Measurements from ENCODE around the gene BIRC3.

BIRC3 gene

DNA sequence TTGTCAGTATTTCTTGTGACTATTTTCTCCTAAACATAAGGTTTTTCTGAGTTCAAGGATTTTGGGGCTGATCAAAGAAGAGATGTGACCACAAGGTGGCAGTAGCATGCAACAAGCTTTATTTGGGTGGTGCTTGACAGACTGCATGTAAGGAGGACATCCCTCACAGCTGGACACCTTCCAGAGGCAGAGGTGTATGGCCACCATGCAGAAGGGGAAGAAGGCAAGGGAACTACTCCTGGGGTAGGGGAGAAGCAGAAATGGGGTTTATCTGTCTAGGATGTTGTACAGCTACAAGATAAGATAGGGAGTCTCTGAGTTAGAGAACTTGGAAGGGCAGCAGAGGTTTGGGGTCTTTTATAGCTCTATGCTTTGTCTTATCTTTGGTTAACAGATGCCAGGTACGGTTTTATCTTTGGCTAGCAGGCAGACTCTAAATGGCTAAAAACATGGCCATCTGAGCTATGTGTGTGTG lies 24.6 kb downstream of the BIRC3 start:
- peaks cover 0 to 13% of the 10 kb centered on the region in 2 donors for H3K36me3 ChIP-seq (ENCODE audit: control insufficient read depth in 1 of 2, insufficient read depth in 2 of 2, low read length in 2 of 2)
- no peaks in the 10 kb centered on the region for H3K9me3 ChIP-seq (ENCODE audit: control insufficient read depth in 1 of 2, low read length in 2 of 2)
- no peaks in the 10 kb centered on the region for H3K27me3 ChIP-seq (ENCODE audit: control insufficient read depth in 1 of 2, insufficient read depth in 2 of 2, low read length in 2 of 2)
- H3K27ac ChIP-seq (ENCODE audit: low read depth, low read length), result no peak overlapping the region
- peaks cover 0 to 15% of the 10 kb centered on the region in 2 donors for H3K4me1 ChIP-seq (ENCODE audit: control insufficient read depth in 1 of 2, insufficient read depth in 2 of 2, low read length in 2 of 2)
- no peak overlapping the region for H3K4me3 ChIP-seq (ENCODE audit: low read depth in 1 of 2, low read length in 2 of 2)
- H3K9ac ChIP-seq (ENCODE audit: low read depth in 1 of 2, low read length in 2 of 2), result no peak overlapping the region

DNA sequence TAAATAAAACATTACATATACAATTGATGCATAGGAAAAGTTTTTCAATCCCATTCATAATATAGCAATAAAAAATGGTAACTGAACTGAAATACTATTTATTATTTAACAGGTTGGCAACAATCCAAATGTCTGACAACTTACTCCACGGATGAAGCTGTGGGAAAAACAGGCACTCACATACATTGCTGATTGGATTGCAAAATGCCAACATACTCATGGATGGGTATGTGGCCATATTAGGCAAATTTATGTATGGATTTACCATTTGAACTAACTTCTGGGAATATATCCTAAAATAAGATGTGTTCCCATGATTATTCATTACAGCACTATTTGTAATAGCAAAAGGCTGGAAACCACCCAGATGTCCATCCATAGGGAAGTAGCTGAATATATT lies 26.5 kb downstream of the BIRC3 start:
- Histone ChIP-seq H3K9ac (ENCODE audit: low read depth in 1 of 2, low read length in 2 of 2) (no peak overlapping the region), H3K4me1 (ENCODE audit: control insufficient read depth in 1 of 2, insufficient read depth in 2 of 2, low read length in 2 of 2) (peaks cover 0 to 15% of the 10 kb centered on the region in 2 donors), H3K27me3 (ENCODE audit: control insufficient read depth in 1 of 2, insufficient read depth in 2 of 2, low read length in 2 of 2) (no peaks in the 10 kb centered on the region), H3K27ac (ENCODE audit: low read depth, low read length) (no peak overlapping the region), H3K9me3 (ENCODE audit: control insufficient read depth in 1 of 2, low read length in 2 of 2) (no peaks in the 10 kb centered on the region), H3K36me3 (ENCODE audit: control insufficient read depth in 1 of 2, insufficient read depth in 2 of 2, low read length in 2 of 2) (no peaks in the 10 kb centered on the region), H3K4me3 (ENCODE audit: low read depth in 1 of 2, low read length in 2 of 2) (no peak overlapping the region)

DNA sequence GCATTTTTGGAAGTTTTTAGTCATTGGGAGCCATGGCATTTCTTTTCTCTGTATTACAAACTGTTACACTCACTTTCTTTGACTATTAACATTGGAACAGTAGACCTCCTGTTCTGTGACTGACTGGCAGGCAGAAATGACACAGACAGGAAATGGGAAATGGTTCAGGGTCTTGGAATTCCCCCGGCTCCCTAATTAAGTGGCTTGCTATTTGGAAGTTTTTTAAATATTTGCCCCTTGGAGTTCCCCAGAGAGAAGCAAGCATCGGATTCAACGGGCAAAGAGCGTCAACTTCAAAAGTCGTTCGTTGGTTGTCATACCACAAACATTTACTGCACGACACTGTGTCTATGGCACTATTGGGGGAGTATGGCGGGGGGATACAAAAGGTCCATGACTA lies 28.6 kb downstream of the BIRC3 start:
- Histone ChIP-seq H3K27me3 (ENCODE audit: control insufficient read depth in 1 of 2, insufficient read depth in 2 of 2, low read length in 2 of 2) (no peaks in the 10 kb centered on the region), H3K4me3 (ENCODE audit: low read depth in 1 of 2, low read length in 2 of 2) (peak overlapping the region; percentile 92 to 95), H3K36me3 (ENCODE audit: control insufficient read depth in 1 of 2, insufficient read depth in 2 of 2, low read length in 2 of 2) (peaks cover 5 to 6% of the 10 kb centered on the region in 2 donors), H3K9ac (ENCODE audit: low read depth in 1 of 2, low read length in 2 of 2) (peak overlapping the region in 1 of 2 donors; percentile 95), H3K27ac (ENCODE audit: low read depth, low read length) (peak overlapping the region; percentile 95), H3K4me1 (ENCODE audit: control insufficient read depth in 1 of 2, insufficient read depth in 2 of 2, low read length in 2 of 2) (peaks cover 0 to 16% of the 10 kb centered on the region in 2 donors), H3K9me3 (ENCODE audit: control insufficient read depth in 1 of 2, low read length in 2 of 2) (no peaks in the 10 kb centered on the region)

DNA sequence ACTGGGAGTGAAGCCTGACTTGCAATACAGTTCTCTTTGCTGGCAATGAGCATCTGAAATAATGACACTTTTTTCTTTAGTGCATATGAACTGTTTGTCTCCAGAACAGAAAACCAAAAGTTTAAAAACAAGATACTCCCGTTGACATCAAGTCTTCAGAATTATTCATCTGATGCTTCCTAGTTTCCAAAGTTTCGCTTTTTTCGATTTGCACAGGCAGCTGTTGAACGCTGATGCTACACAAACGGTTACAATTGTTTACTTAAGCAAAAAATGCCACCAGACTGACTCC lies 29.1 kb downstream of the BIRC3 start:
- Histone ChIP-seq H3K27ac (ENCODE audit: low read depth, low read length) (peak overlapping the region; percentile 95), H3K4me3 (ENCODE audit: low read depth in 1 of 2, low read length in 2 of 2) (peak overlapping the region; percentile 92 to 95), H3K4me1 (ENCODE audit: control insufficient read depth in 1 of 2, insufficient read depth in 2 of 2, low read length in 2 of 2) (peaks cover 0 to 16% of the 10 kb centered on the region in 2 donors), H3K9me3 (ENCODE audit: control insufficient read depth in 1 of 2, low read length in 2 of 2) (no peaks in the 10 kb centered on the region), H3K9ac (ENCODE audit: low read depth in 1 of 2, low read length in 2 of 2) (peak overlapping the region; percentile 89 to 95), H3K27me3 (ENCODE audit: control insufficient read depth in 1 of 2, insufficient read depth in 2 of 2, low read length in 2 of 2) (no peaks in the 10 kb centered on the region), H3K36me3 (ENCODE audit: control insufficient read depth in 1 of 2, insufficient read depth in 2 of 2, low read length in 2 of 2) (peaks cover 5 to 6% of the 10 kb centered on the region in 2 donors)

DNA sequence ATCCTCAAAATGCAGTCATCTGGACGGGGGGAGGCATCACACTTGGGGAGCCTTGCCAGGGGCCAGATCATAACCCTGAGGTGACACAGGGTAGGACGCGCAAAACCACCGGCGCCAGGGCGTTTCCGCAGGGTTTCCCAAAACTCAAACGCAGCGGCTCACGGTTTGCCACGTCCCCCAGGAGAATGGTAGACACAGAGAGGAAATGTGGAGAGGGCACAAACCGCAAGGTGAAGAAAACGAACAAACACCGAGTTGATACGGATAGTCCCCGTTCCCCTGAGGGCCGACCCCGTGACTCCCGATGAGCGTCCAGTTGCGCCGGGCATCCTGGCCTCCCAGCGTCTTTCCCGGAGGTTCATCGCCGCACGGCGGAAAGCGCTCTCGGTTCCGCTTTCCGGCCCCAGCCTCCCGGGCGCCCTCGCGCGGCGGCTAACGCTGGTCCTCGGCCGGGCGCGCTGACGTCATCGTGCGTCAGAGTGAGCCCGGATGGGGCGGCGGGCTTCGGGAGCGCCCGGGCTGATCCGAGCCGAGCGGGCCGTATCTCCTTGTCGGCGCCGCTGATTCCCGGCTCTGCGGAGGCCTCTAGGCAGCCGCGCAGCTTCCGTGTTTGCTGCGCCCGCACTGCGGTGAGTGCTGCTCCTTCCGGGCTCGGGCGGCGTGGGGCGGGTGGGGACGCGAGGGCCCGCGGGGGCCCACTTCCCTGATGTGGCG lies 29.6 kb downstream of the BIRC3 start, which contains the start of gene BIRC2:
BIRC2 (plus strand) TSS at position 467 of the 714 bp plus-strand sequence. CDS start 2,641 bp downstream, outside the sequence.
- H3K4me3 ChIP-seq (ENCODE audit: low read depth in 1 of 2, low read length in 2 of 2), result peak within 1 kb of the TSS; percentile 92 to 95
- H3K4me1 ChIP-seq (ENCODE audit: control insufficient read depth in 1 of 2, insufficient read depth in 2 of 2, low read length in 2 of 2), result peaks cover 0 to 16% of the 10 kb centered on the region in 2 donors
- H3K36me3 ChIP-seq (ENCODE audit: control insufficient read depth in 1 of 2, insufficient read depth in 2 of 2, low read length in 2 of 2), result peaks cover 5 to 6% of the 10 kb centered on the region in 2 donors
- H3K27me3 ChIP-seq (ENCODE audit: control insufficient read depth in 1 of 2, insufficient read depth in 2 of 2, low read length in 2 of 2), result no peaks in the 10 kb centered on the region
- H3K9ac ChIP-seq (ENCODE audit: low read depth in 1 of 2, low read length in 2 of 2), result peak within 1 kb of the TSS; percentile 89 to 95
- no peaks in the 10 kb centered on the region for H3K9me3 ChIP-seq (ENCODE audit: control insufficient read depth in 1 of 2, low read length in 2 of 2)
- H3K27ac ChIP-seq (ENCODE audit: low read depth, low read length), result peak within 1 kb of the TSS; percentile 95

DNA sequence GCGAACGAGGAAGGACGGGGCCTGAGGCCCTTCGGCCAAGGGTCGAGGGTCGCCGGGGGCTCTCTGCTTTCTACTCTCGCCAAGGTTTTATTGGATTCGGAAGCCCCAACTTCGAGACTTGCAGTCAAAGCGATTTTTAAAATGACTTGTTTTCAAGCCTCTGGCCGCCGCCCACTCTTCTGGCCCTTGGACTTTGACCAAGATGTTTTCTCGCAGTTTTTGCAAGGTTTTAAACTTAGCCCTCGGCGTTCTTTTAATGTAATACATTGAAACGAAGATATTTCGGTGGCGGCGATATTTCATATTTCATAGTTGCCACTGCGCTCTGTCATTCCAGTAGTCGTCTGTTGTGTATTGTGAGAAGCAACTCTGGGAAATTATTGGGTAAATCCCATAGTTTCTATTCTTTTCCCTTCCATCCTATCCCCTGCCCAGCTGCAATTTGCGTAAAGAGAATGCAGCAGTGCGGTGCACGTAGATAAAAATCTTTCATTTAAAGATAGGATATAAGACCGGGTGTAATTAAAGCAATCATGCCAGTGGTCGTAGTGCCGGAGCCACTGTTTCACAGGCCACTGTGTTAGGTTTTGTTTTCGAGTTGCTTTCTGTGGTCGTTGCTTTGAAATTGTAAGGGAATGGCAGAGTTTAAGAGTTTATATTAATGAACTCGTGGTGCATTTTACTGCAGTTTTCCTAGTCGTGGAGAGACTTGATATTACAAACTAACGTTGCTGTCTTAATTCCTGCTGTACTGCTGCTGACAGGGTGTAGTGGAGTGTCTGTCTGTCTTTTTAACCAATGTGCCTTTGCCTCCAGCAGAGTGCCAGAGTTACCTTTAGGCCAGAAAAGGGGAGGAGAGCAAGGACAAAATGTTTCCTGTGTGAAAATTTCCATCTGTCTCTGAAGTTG lies 30.4 kb downstream of the BIRC3 start:
- H3K9ac ChIP-seq (ENCODE audit: low read depth in 1 of 2, low read length in 2 of 2), result peak overlapping the region; percentile 83 to 95
- peaks cover 5 to 6% of the 10 kb centered on the region in 2 donors for H3K36me3 ChIP-seq (ENCODE audit: control insufficient read depth in 1 of 2, insufficient read depth in 2 of 2, low read length in 2 of 2)
- peak overlapping the region; percentile 92 to 95 for H3K4me3 ChIP-seq (ENCODE audit: low read depth in 1 of 2, low read length in 2 of 2)
- H3K27ac ChIP-seq (ENCODE audit: low read depth, low read length), result peak overlapping the region; percentile 95
- H3K27me3 ChIP-seq (ENCODE audit: control insufficient read depth in 1 of 2, insufficient read depth in 2 of 2, low read length in 2 of 2), result no peaks in the 10 kb centered on the region
- no peaks in the 10 kb centered on the region for H3K9me3 ChIP-seq (ENCODE audit: control insufficient read depth in 1 of 2, low read length in 2 of 2)
- H3K4me1 ChIP-seq (ENCODE audit: control insufficient read depth in 1 of 2, insufficient read depth in 2 of 2, low read length in 2 of 2), result peaks cover 0 to 16% of the 10 kb centered on the region in 2 donors

DNA sequence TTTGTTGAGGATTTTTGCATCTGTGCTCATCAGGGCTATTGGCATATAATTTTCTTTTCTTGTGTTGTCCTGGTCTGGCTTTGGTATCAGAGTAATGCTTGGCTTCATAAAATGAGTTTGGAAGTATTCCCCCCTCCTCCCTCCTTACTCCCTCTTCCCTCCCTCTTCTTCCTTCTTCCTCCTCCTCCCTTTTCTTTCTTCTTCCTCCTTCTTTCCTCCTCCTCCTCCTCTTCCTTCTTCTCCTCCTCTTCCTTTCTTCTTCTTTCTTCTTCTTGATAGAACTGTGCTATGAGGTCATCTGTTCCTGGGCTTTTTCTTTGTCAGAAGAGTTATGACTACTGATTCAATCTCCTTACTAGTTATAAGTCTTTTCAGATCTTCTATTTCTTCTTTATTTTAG lies 39.8 kb downstream of the BIRC3 start:
- H3K4me3 ChIP-seq (ENCODE audit: low read depth in 1 of 2, low read length in 2 of 2), result no peak overlapping the region
- peaks cover 4 to 50% of the 10 kb centered on the region in 2 donors for H3K36me3 ChIP-seq (ENCODE audit: control insufficient read depth in 1 of 2, insufficient read depth in 2 of 2, low read length in 2 of 2)
- H3K9ac ChIP-seq (ENCODE audit: low read depth in 1 of 2, low read length in 2 of 2), result no peak overlapping the region
- H3K9me3 ChIP-seq (ENCODE audit: control insufficient read depth in 1 of 2, low read length in 2 of 2), result no peaks in the 10 kb centered on the region
- no peaks in the 10 kb centered on the region for H3K4me1 ChIP-seq (ENCODE audit: control insufficient read depth in 1 of 2, insufficient read depth in 2 of 2, low read length in 2 of 2)
- no peaks in the 10 kb centered on the region for H3K27me3 ChIP-seq (ENCODE audit: control insufficient read depth in 1 of 2, insufficient read depth in 2 of 2, low read length in 2 of 2)
- no peak overlapping the region for H3K27ac ChIP-seq (ENCODE audit: low read depth, low read length)

DNA sequence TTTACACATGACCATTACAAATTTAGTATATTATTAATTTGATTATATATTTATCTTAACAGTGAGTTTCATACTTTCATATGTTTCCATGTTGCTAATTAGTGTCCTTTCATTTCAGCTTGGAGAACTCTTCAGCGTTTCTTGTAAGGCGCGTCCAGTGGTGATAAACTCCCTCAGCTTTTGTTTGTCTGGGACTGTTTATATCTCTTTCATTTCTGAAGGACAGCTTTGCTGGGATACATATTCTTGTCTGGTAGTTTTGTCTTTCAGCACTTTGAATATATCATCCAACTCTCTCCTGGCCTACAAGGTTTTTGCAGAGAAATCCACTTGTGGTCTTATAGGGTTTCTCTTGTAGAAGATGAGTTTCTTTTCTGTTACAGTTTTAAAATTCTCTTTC lies 42.1 kb downstream of the BIRC3 start:
- no peak overlapping the region for H3K9ac ChIP-seq (ENCODE audit: low read depth in 1 of 2, low read length in 2 of 2)
- no peaks in the 10 kb centered on the region for H3K9me3 ChIP-seq (ENCODE audit: control insufficient read depth in 1 of 2, low read length in 2 of 2)
- H3K4me1 ChIP-seq (ENCODE audit: control insufficient read depth in 1 of 2, insufficient read depth in 2 of 2, low read length in 2 of 2), result no peaks in the 10 kb centered on the region
- H3K27me3 ChIP-seq (ENCODE audit: control insufficient read depth in 1 of 2, insufficient read depth in 2 of 2, low read length in 2 of 2), result no peaks in the 10 kb centered on the region
- H3K27ac ChIP-seq (ENCODE audit: low read depth, low read length), result no peak overlapping the region
- H3K4me3 ChIP-seq (ENCODE audit: low read depth in 1 of 2, low read length in 2 of 2), result no peak overlapping the region
- H3K36me3 ChIP-seq (ENCODE audit: control insufficient read depth in 1 of 2, insufficient read depth in 2 of 2, low read length in 2 of 2), result peaks cover 7 to 52% of the 10 kb centered on the region in 2 donors

DNA sequence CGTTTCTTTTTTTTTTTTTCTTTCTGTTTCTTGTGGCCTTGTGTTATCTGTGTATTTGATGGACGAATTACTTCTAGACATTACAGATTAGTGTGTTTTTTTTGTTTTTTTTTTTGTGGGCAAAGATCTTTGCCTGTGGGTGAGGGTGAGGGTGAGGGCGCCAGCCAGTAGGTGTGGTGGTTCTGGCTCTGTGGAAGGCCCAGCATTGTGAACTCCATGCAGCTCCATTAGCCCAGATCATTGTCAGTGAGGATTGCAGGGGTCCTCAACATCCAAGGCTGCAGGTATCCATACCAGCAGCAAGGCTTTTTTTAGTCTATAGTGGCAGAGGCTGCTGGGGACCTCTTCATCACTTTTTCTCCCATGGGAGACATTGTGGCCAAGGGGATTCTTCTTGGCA lies 43.4 kb downstream of the BIRC3 start:
- H3K4me3 ChIP-seq (ENCODE audit: low read depth in 1 of 2, low read length in 2 of 2), result no peak overlapping the region
- H3K4me1 ChIP-seq (ENCODE audit: control insufficient read depth in 1 of 2, insufficient read depth in 2 of 2, low read length in 2 of 2), result no peaks in the 10 kb centered on the region
- H3K36me3 ChIP-seq (ENCODE audit: control insufficient read depth in 1 of 2, insufficient read depth in 2 of 2, low read length in 2 of 2), result peaks cover 11 to 62% of the 10 kb centered on the region in 2 donors
- no peak overlapping the region for H3K9ac ChIP-seq (ENCODE audit: low read depth in 1 of 2, low read length in 2 of 2)
- H3K27me3 ChIP-seq (ENCODE audit: control insufficient read depth in 1 of 2, insufficient read depth in 2 of 2, low read length in 2 of 2), result no peaks in the 10 kb centered on the region
- H3K9me3 ChIP-seq (ENCODE audit: control insufficient read depth in 1 of 2, low read length in 2 of 2), result no peaks in the 10 kb centered on the region
- no peak overlapping the region for H3K27ac ChIP-seq (ENCODE audit: low read depth, low read length)

Measured in duodenal mucosa (tissue), 2 donors.